Omental fat pad (tissue), 4 donors: ENCODE results near the gene PLXNA2. TPM values are rescaled to one million over a fixed set of nuclear protein-coding genes. Genes with fewer than 3 reads are reported as not detected.

ENCODE experiments used
- ATAC-seq: fragments of 150-250 bp; one replicate; pipeline ENCODE4 v1.9.1; 2016; ENCODE audit warnings: mild to moderate bottlenecking, moderate library complexity; ENCODE audit not compliant: low FRiP score
- DNase-seq: peaks from one replicate; pipeline ENCODE4 v3.0.0-alpha.2; 2019; ENCODE audit warnings: low spot score
- total RNA-seq, 4 donors: library from RNA; depleted of rRNA; stranded (reverse); fragments of >200 nt; gene quantifications; one replicate each; pipeline ENCODE4 v1.1.0, GENCODE V29; 2016
- TF ChIP-seq, protein P1 (sequence below), 3 donors: fragments of 450-650 bp; IDR thresholded peaks; one replicate each; pipeline ENCODE4 v1.5.1; 2016 to 2017; ENCODE audit warnings: antibody characterized with exemption in 3 of 3, mild to moderate bottlenecking in 3 of 3, moderate library complexity in 2 of 3

The PLXNA2 gene
- total RNA-seq, 4 donors from 2014 or later = 21.7 to 67.9 (median 36.8) TPM

- ATAC-seq (no peak), DNase-seq (no peak)
- TF ChIP-seq, protein P1, sequence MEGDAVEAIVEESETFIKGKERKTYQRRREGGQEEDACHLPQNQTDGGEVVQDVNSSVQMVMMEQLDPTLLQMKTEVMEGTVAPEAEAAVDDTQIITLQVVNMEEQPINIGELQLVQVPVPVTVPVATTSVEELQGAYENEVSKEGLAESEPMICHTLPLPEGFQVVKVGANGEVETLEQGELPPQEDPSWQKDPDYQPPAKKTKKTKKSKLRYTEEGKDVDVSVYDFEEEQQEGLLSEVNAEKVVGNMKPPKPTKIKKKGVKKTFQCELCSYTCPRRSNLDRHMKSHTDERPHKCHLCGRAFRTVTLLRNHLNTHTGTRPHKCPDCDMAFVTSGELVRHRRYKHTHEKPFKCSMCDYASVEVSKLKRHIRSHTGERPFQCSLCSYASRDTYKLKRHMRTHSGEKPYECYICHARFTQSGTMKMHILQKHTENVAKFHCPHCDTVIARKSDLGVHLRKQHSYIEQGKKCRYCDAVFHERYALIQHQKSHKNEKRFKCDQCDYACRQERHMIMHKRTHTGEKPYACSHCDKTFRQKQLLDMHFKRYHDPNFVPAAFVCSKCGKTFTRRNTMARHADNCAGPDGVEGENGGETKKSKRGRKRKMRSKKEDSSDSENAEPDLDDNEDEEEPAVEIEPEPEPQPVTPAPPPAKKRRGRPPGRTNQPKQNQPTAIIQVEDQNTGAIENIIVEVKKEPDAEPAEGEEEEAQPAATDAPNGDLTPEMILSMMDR (IDR thresholded peaks at IDR 0.05) = no peak
Observed at GRCh38 chr1:208025031-208025430, 219.2 kb downstream of the PLXNA2 start.

DNA sequence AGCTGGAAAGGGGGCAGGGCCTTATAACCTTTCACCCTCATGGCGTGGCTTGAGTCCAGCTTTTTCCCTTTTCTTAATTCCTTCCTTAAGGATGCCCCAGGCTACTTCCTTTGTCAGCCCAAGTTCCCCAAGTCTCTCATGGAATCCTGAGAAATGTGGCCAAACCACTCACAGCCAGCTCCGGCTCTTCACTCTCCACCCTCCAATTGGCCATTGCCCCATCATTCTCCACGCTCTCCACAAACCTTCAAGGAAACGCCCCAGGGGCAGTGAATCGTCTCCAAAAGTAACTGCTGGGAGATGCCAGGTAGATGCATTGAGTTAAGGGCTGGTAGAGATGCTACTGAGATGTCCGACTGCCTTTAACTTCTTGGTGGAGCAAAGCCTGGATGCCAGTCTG is 219.8 kb downstream of the PLXNA2 start:
- no peak for ATAC-seq
- DNase-seq = no peak
- TF ChIP-seq, protein P1 (IDR thresholded peaks at IDR 0.05) = no peak

DNA sequence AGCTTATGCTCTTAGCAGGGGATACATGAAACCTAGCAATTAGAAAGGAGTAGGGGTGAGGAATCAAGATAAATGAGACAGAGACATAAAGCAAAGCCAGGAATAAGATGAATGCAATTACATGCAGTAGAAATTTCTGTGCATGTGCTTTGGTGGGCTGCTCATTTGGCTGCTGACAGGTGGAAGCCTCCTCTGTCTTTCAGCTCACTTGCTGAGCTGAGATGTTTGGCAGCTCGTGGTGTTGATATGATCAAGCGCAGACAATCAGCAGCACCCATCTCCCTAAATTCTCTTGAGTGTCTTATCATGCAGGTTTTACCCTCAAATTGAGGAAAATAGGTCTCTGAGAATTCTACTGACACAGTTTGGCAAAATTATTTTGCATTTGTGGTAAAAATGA is 224.9 kb downstream of the PLXNA2 start:
- no peak for DNase-seq
- TF ChIP-seq, protein P1 (IDR thresholded peaks at IDR 0.05) = no peak

DNA sequence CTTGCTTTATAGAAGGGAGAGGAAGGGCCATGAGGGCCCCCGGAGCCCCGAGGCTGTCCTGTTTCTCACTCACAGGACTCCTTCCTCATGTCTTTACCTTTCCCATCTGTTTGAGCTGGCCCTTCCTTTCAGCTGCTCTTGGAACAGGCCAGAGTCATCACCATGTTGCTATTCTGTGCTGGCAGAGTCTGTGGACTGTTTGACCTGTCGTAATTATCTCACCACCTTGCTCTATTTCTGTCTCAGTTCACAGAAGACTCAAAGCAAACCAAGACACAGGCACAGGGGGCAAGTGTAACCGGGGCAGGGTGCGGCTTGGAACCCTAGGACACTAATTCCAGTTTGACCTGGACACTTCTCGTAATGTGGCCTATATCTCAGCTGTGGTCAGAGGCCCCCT is 228.9 kb downstream of the PLXNA2 start:
- DNase-seq = no peak
- TF ChIP-seq, protein P1 (IDR thresholded peaks at IDR 0.05) = no peak
- no peak for ATAC-seq

More for the DNA sequence above, 224.9 kb downstream of the PLXNA2 start:
- ATAC-seq = no peak

DNA sequence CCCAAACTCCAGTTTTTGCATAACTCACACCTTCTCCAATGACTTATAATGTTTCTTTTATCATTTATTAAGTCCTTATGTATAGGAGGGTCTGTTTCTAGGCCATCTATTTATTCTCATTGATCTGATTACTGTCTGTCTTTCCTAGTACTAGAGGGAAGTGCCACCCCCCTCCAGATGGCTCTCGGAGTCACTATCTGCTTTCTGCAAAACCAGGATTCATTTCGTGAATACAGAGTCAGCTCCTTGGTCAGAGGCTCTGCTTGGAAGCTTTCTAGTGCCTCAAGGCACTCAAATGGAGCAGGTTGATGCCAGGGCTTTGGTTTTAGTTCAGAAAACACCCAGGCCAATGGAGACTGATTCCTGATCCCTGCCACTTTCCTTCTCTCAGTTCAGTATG is 231.0 kb downstream of the PLXNA2 start:
- DNase-seq = no peak
- TF ChIP-seq, protein P1 (IDR thresholded peaks at IDR 0.05) = no peak
- no peak for ATAC-seq

DNA sequence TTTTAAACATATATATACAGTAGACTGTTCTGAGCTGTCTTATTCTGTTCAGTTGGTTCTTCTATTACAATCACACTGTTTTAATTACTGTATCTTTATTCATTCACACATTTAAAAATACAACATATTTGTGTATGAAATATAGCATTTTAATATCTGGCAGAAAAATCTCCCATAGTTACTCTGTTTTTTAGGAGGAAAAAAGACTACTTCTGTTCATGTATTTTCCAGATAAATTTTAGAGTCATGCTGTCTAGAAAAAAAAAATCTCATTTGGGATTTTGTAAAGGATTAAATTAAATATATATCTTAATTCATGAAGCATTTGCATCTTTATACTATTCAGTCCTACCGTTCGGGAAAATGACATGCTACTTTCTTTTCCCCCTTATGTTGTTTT is 231.5 kb downstream of the PLXNA2 start:
- DNase-seq (no peak), ATAC-seq (no peak)
- TF ChIP-seq, protein P1 (IDR thresholded peaks at IDR 0.05) = no peak

GRCh38 chr1:208010487-208011071 is 233.6 kb downstream of the PLXNA2 start:
- DNase-seq (no peak), ATAC-seq (no peak)
- TF ChIP-seq, protein P1 (IDR thresholded peaks at IDR 0.05) = no peak
